OCI-M2 (cell line): Measurements from ENCODE around the gene MCM5.
"Not testable (repeated sequence)": the region's sequence is repeated elsewhere in the genome, so short reads cannot be mapped to it uniquely, and the experiment has no call there.

Experiments
- DNase-seq: peaks from one replicate; lab custom pipeline; 2025; ENCODE audit not compliant: unreplicated experiment; lab: John Stamatoyannopoulos, UW

The MCM5 gene

GRCh38 chr22:35450824-35451569 is 51.1 kb downstream of the MCM5 start:
- no peak for DNase-seq

- DNase-seq, result no peak
These were observed 51.7 kb downstream of the MCM5 start for GRCh38 chr22:35451592-35451991.

GRCh38 chr22:35452351-35452781 is 52.4 kb downstream of the MCM5 start:
- DNase-seq, result no peak

- DNase-seq, result no peak
These were observed 53.1 kb downstream of the MCM5 start for GRCh38 chr22:35452810-35453743.

GRCh38 chr22:35454416-35455054 is 54.6 kb downstream of the MCM5 start:
- no peak for DNase-seq

- no peak for DNase-seq
These were observed 55.6 kb downstream of the MCM5 start for GRCh38 chr22:35455529-35455928.

GRCh38 chr22:35456757-35457156 is 56.8 kb downstream of the MCM5 start:
- DNase-seq, result no peak

GRCh38 chr22:35457729-35458546 is 58.0 kb downstream of the MCM5 start:
- DNase-seq, result no peak

- DNase-seq, result no peak
These were observed 58.8 kb downstream of the MCM5 start for GRCh38 chr22:35458547-35459422.

- no peak for DNase-seq
These were observed 59.5 kb downstream of the MCM5 start for GRCh38 chr22:35459423-35459894.

- DNase-seq, result not testable (repeated sequence)
These were observed 60.0 kb downstream of the MCM5 start for GRCh38 chr22:35459976-35460375.

- no peak for DNase-seq
These were observed 60.7 kb downstream of the MCM5 start for GRCh38 chr22:35460688-35461087.

- DNase-seq, result no peak
These were observed 62.7 kb downstream of the MCM5 start for GRCh38 chr22:35462498-35463230.

- DNase-seq, result no peak
These were observed 63.4 kb downstream of the MCM5 start for GRCh38 chr22:35463231-35463933.

GRCh38 chr22:35464399-35464798 is 64.5 kb downstream of the MCM5 start:
- DNase-seq, result no peak

- no peak for DNase-seq
These were observed 65.3 kb downstream of the MCM5 start for GRCh38 chr22:35465109-35465701.

- no peak for DNase-seq
These were observed 67.9 kb downstream of the MCM5 start for GRCh38 chr22:35467681-35468434.
